Measurements from ENCODE around the gene WDR89.
"Not testable (repeated sequence)": the region's sequence is repeated elsewhere in the genome, so short reads cannot be mapped to it uniquely, and the experiment has no call there.

Gene WDR89

DNA sequence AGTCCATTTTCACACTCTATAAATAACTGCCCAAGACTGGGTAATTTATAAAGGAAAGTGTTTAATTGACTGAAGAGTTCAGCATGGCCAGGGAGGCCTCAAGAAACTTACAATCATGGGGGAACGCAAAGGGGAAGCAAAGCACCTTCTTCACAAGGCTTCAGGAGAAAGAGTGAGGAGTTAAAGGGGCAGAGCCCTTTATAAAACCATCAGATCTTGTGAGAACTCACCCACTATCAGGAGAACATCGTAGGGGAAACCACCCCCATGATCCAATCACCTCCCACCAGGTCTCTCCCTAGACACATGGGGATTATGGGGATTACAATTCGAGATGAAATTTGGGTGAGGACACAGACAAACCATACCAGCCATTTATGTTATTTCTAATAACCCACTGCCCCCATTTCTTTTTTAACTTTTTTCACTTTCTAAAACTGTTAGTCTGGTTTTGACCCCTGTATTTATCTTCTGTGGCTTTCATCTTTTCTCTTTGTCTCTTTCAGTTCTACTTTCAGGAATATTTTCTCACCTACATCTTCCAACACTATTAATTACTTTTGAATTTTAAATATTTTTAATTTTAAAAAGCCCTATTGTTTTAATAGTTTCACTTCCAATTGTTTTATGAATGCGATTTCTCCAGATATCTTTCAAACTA, 44.5 kb downstream of the WDR89 start:
- no peak for DNase-seq (ENCODE audit: low read depth)

- DNase-seq (ENCODE audit: low read depth), result no peak
Measured at GRCh38 chr14:63594455-63595372, 47.0 kb downstream of the WDR89 start.

GRCh38 chr14:63583046-63583445, 58.6 kb downstream of the WDR89 start:
- DNase-seq (ENCODE audit: low read depth), result not testable (repeated sequence)

DNA sequence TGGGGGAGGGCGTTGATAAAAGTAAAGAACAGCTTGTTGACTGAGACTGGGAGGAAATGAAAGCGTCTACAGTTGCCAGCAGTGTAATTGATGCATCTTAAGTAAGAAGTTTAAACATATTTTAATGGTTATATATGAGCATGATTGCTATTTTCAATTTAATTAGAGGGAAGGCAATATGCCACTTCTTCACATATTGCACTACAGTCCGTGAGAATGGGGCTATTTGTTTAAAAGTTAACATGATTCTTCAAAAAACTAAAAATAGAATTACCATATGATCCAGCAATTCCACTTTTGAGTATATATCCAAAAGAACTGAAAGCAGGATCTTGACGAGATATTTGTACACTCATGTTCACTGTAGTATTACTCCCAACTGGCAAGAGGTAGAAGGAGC, 60.2 kb downstream of the WDR89 start:
- no peak for DNase-seq (ENCODE audit: low read depth)

DNA sequence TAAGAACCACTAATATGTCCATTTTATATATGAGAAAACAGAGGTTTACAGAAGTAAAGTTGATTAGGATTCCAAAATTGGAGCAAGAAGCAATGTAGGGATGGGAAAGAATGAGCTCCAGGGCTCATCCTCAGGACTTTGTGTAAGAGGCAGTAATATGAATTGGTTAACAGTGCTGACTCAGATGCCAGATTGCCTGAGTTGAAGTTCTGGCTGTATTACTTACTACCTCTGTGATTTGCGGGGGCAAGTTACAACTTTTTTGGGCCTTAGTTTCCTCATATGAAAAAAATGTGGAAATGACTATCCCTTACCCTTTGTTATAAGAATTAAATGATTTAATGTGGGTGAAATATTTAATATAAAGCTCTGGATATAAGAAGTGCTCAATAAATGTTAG, 63.4 kb downstream of the WDR89 start:
- DNase-seq (ENCODE audit: low read depth), result no peak

GRCh38 chr14:63573581-63573980, 68.1 kb downstream of the WDR89 start:
- DNase-seq (ENCODE audit: low read depth), result no peak

DNA sequence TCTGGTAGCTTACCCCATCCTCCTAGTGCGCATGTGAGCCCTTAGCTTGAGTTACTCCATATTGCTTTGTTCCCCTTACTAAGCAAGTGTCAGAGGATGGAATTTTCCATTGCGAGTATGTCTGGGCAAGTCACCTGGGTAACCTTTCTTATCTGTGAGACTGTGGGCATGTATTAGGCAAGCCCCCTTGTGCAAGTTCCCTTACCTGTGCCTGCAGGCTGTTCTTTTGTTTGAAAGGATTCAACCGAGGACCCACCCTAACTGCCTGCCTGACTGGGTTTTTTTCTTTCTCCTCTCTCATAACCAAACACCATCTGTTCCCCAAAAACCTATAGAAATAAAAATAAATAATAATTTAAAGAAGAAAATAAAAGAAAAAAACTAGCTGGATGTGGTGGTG, 76.2 kb downstream of the WDR89 start:
- no peak for DNase-seq (ENCODE audit: low read depth)

- DNase-seq (ENCODE audit: low read depth), result no peak
Measured at GRCh38 chr14:63564318-63564717, 77.4 kb downstream of the WDR89 start.

GRCh38 chr14:63563370-63564026, 78.2 kb downstream of the WDR89 start:
- no peak for DNase-seq (ENCODE audit: low read depth)

GRCh38 chr14:63562405-63562804, 79.3 kb downstream of the WDR89 start:
- DNase-seq (ENCODE audit: low read depth), result no peak

DNA sequence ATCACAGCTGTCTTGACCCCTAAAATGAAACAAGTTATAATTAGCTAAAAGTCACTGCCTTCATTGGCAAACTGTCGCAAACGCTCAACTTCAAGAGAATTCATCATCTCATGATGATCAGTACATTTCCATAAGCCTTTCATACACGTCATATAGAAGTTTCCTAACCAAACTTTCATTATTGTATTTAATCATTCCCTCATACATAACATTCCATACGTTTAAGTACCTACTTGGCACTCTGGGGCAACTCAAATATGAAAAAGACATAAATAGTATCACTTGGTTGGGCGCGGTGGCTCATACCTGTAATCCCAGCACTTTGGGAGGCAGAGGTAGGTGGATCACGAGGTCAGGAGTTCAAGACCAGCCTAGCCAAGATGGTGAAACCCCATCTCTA, 86.1 kb downstream of the WDR89 start:
- DNase-seq (ENCODE audit: low read depth), result no peak

- no peak for DNase-seq (ENCODE audit: low read depth)
Measured at GRCh38 chr14:63551332-63551731, 90.3 kb downstream of the WDR89 start.

- no peak for DNase-seq (ENCODE audit: low read depth)
Measured at GRCh38 chr14:63547798-63548335, 93.8 kb downstream of the WDR89 start.

All from stimulated activated CD4-positive, alpha-beta T cell treated with anti-CD3 and anti-CD28 coated beads, Interleukin-2, amount 100 ng/mL, for 4 hours (primary cell).